ENCODE measurements around the gene EFCAB6.

Gene EFCAB6

GRCh38 chr22:43541462-43542407, 270.4 kb downstream of the EFCAB6 start:
- H3K4me3 Mint-ChIP-seq = no peak overlapping the region
- no peaks in the 10 kb centered on the region for H3K4me1 Mint-ChIP-seq
- peaks cover 2% of the 10 kb centered on the region for H3K36me3 Mint-ChIP-seq (ENCODE audit: low read depth)
- peaks cover 13% of the 10 kb centered on the region for H3K9me3 Mint-ChIP-seq
- no peak overlapping the region for H3K27ac Mint-ChIP-seq
- TF ChIP-seq, protein P1, sequence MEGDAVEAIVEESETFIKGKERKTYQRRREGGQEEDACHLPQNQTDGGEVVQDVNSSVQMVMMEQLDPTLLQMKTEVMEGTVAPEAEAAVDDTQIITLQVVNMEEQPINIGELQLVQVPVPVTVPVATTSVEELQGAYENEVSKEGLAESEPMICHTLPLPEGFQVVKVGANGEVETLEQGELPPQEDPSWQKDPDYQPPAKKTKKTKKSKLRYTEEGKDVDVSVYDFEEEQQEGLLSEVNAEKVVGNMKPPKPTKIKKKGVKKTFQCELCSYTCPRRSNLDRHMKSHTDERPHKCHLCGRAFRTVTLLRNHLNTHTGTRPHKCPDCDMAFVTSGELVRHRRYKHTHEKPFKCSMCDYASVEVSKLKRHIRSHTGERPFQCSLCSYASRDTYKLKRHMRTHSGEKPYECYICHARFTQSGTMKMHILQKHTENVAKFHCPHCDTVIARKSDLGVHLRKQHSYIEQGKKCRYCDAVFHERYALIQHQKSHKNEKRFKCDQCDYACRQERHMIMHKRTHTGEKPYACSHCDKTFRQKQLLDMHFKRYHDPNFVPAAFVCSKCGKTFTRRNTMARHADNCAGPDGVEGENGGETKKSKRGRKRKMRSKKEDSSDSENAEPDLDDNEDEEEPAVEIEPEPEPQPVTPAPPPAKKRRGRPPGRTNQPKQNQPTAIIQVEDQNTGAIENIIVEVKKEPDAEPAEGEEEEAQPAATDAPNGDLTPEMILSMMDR (IDR thresholded peaks at IDR 0.05) = no peak
- peaks cover 27% of the 10 kb centered on the region for H3K27me3 Mint-ChIP-seq (ENCODE audit: low read depth, poor library complexity)
- DNase-seq = no peak

DNA sequence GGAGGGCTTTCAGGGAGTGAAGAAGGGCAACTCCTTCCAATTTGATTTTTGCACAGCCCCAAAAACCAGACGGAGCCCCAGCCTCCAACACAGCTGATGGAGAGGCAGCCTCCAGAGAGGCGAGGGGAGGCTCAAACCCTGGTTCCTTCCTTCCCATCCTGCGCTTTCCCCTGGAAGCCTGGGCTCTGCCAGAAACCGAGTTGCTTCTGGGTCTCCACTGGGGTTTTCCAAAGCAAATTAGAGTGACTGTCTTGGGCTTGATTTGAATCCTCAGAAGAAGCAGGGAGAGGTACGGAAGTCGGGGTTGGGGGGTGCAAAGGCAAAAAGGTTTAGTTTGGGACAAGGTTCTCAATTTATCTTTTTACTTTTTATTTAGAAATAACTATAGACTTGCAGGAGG, 271.1 kb downstream of the EFCAB6 start:
- Mint-ChIP-seq H3K36me3 (ENCODE audit: low read depth) (peaks cover 6% of the 10 kb centered on the region), H3K27me3 (ENCODE audit: low read depth, poor library complexity) (peaks cover 21% of the 10 kb centered on the region), H3K4me1 (no peaks in the 10 kb centered on the region), H3K9me3 (peaks cover 17% of the 10 kb centered on the region), H3K4me3 (no peak overlapping the region), H3K27ac (no peak overlapping the region)
- TF ChIP-seq, protein P1 (IDR thresholded peaks at IDR 0.05) = no peak
- DNase-seq = no peak

DNA sequence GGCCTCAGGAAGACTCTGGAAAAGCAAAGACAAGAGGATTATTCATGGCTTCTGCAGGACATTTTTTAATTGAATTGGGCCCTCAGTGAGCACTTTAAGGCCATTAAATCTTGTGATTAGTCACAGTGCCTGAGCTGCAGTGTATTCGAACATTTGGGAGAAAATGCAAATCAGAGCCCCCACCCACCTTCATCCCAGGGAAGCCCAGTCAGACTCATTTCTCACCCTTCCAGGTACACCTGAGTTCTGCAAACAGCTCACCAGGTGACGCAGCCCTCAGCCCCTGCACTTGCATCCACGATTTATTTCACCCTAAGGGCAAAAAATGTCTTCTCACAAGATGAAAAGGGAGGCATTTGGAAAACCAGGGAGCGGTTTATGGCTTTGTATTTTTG, 271.6 kb downstream of the EFCAB6 start:
- no peak for DNase-seq
- peaks cover 6% of the 10 kb centered on the region for H3K36me3 Mint-ChIP-seq (ENCODE audit: low read depth)
- H3K27me3 Mint-ChIP-seq (ENCODE audit: low read depth, poor library complexity) = peaks cover 21% of the 10 kb centered on the region

DNA sequence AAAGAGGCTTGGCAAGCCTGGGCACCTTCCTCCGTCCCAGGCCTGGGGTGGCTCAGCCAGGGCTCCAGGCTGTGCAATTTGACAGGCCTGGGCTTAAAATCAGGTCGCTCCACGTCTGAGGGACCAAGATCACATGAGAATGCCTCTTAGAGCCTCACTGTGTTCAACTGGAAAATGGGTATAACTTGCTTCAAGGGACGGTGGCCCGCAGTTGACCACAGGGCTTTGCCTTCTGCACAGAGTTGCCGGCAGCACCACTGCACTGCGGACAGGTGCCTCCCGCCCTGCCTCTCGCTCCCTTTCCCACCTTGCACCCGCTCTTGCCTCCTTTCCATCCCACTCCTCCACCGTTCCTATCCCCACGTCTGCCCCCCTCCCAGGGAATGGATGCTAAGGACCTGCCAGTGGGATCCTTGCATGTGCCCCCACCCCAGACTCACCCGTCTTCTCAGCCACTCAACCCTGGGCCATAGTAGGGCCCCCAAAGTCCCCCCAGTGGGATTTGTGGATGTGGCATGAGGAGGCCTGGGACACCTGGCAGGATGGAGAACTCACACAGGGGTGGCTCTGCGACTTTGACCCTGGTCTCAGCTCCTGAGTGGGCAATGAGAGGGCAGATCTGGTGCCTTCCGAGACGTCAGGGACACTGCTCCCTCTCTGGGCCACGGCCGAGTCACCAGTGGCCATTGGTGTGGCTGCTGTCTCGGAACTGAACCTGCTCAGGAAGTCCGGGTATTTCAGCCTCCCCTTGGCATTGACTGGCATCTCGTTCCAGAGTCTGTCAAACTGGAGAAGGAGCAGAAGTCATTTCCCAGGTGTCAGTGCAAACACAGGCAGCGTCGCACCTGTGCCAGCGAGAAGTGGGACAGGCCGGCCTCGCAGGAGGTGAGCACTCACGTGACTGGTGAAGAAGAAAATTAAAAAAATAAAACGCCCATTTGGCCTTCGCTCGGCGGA, 272.3 kb downstream of the EFCAB6 start:
- Mint-ChIP-seq H3K27ac (no peak overlapping the region), H3K4me1 (no peaks in the 10 kb centered on the region), H3K4me3 (no peak overlapping the region), H3K27me3 (ENCODE audit: low read depth, poor library complexity) (peaks cover 21% of the 10 kb centered on the region), H3K9me3 (peaks cover 17% of the 10 kb centered on the region), H3K36me3 (ENCODE audit: low read depth) (peaks cover 6% of the 10 kb centered on the region)
- TF ChIP-seq, protein P1 (IDR thresholded peaks at IDR 0.05) = no peak
- DNase-seq = no peak

More for the DNA sequence above, 271.6 kb downstream of the EFCAB6 start:
- Mint-ChIP-seq H3K27ac (no peak overlapping the region), H3K9me3 (peaks cover 17% of the 10 kb centered on the region), H3K4me3 (no peak overlapping the region), H3K4me1 (no peaks in the 10 kb centered on the region)
- TF ChIP-seq, protein P1 (IDR thresholded peaks at IDR 0.05) = no peak

DNA sequence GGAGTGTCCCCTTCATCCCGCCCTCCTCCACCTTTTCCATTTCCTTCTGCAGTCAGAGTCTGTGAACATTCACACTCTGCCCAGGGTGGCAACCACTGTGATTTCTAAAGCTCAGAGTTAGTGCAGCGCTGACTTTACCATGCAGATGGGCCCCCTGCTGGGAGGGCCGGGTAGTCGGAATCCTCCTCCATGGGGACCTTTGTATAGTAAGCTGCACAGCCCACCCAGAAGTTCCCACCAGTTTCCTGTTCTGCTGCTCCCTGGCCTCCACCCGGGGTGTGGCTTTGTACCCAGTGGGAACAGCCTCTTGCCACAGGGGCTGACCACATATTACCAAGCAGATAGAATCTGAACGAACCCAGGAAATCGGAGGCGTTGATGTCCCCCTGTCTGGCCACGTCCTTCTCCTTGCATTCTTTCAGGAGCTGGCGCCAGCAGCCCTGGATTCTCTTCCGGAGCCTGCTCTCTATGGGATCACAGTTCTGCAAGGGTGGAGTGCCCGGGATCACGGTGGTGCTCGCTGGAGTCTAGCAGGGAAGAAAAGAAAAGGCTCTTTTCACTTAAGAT, 275.0 kb downstream of the EFCAB6 start:
- H3K36me3 Mint-ChIP-seq (ENCODE audit: low read depth) = peaks cover 6% of the 10 kb centered on the region
- H3K27me3 Mint-ChIP-seq (ENCODE audit: low read depth, poor library complexity) = peaks cover 18% of the 10 kb centered on the region
- TF ChIP-seq, protein P1 (IDR thresholded peaks at IDR 0.05) = no peak
- H3K9me3 Mint-ChIP-seq = peaks cover 17% of the 10 kb centered on the region
- H3K27ac Mint-ChIP-seq = no peak overlapping the region
- no peaks in the 10 kb centered on the region for H3K4me1 Mint-ChIP-seq
- DNase-seq = no peak
- H3K4me3 Mint-ChIP-seq = no peak overlapping the region

All from nephron progenitor cell (in vitro differentiated cells).